ENCODE data around the gene OSBPL7.
"Not testable (repeated sequence)": the region's sequence is repeated elsewhere in the genome, so short reads cannot be mapped to it uniquely, and the experiment has no call there.

OSBPL7 gene

DNA sequence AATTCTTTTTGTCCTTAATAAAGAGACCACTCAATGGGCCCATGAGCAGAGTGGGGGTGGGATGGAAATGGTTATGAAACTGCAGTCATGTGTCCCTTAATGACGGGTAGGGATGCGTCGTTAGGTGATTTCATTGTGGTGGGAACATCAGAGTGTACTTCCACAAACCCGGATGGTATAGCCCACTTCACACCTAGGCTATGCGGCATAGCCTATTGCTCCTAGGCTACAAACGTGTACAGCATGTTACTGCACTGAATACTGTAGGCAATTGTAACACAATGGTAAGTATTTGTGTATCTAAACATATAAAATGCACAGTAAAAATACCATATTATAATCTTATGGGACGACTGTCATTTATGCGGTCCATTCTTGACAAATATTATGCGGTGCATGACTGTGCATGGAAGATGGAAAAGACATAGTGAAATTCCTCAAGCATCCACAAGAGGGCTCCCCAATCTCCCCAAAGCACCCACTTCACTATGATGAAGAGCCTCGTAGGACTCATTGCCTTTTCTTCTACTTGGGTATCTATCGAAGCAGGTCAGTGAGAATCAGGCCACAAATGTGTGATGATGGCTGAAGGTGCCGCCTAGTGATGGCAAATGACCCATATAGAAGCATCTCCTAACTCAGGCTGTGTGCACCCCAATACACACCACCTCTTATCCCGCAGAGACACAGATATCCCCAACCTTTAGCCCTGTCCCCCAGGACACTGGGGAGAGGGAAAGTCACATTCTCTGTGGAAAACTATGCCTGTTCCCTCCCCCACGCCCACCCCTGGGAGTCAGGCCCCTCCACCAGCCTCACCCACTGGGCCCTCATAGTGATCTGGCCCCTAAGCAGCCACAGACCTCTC is 45.0 kb downstream of the OSBPL7 start:
- Histone ChIP-seq H3K4me2 (no peak overlapping the region), H3K9me3 (replicated peaks in 1 of 11) (peaks cover 13 to 19% (median 16%) of the 10 kb centered on the region in 11 experiments), H3K4me3 (no peak overlapping the region), H3K36me3 (no peaks in the 10 kb centered on the region), H3K27me3 (peaks cover 0 to 11% (median 6%) of the 10 kb centered on the region in 11 experiments; a peak in 8 of 22 replicates), H3K9ac (no peak overlapping the region), H3K4me1 (peaks cover 0 to 15% (median 0%) of the 10 kb centered on the region in 10 experiments; a peak in 5 of 20 replicates), H4K20me1 (no peaks in the 10 kb centered on the region), H3K27ac (no peak overlapping the region)
- no peak for TF ChIP-seq Cebpa-rat (IDR thresholded peaks at IDR 0.05)

DNA sequence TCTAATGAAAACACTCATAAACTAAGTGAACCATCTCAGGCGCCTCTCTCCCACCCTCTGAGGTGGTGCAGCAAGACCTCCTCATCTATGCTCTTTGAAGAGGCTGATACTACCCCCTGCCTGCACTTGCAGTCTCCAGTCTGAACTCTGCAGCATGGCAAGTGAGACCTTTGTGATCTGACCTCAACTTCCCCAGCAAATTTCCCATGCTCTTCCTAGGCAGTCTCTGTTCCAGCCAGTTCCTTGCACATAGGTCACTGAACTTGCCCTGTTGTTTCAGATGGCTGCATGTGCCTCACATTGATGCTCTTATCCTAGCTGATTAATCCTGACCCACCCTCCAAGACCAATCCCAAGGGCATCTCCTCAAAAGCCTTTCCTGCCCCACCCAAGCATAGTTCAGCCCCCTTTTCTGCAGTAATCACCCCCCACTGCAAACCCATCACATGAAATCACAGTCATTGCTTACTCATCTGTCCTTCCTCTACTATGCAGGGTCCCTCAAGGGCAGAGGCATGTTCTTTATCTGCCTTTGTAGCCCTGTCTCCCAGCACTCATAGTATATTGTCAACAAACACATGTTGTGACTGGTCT is 46.5 kb downstream of the OSBPL7 start:
- no peak overlapping the region for H3K27ac ChIP-seq
- H3K4me3 ChIP-seq, result no peak overlapping the region
- no peak overlapping the region for H3K4me2 ChIP-seq
- TF ChIP-seq Cebpa-rat (IDR thresholded peaks at IDR 0.05), result no peak
- H3K36me3 ChIP-seq, result no peaks in the 10 kb centered on the region
- H3K9ac ChIP-seq, result no peak overlapping the region
- H3K9me3 ChIP-seq (replicated peaks in 1 of 11), result peaks cover 27 to 33% (median 31%) of the 10 kb centered on the region in 11 experiments
- H4K20me1 ChIP-seq, result no peaks in the 10 kb centered on the region
- H3K27me3 ChIP-seq, result no peaks in the 10 kb centered on the region; a peak in 2 of 22 replicates
- H3K4me1 ChIP-seq, result peaks cover 0 to 15% (median 0%) of the 10 kb centered on the region in 10 experiments; a peak in 5 of 20 replicates

DNA sequence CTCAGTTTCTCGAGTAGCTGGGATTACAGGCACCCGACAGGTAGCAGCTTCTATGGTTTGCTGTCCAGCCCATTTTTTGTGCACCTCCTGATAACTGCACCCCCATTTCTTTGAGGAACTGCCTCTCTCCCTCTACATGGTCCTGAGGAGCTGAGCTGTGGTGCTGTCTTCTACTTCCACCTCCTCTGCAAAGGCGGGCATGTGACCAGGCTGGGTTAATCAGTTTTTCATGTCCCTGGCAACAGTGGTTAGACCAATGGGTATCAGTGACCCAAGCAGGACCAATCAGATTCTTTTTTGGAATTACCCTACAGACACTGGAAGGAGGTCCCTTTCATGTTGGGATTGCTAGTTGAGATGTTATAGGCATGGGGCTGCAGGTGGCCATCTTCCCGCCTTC is 47.3 kb downstream of the OSBPL7 start:
- no peaks in the 10 kb centered on the region for H3K36me3 ChIP-seq
- H3K27ac ChIP-seq, result no peak overlapping the region
- no peak overlapping the region for H3K4me3 ChIP-seq
- TF ChIP-seq Cebpa-rat (IDR thresholded peaks at IDR 0.05), result no peak
- peaks cover 35 to 41% (median 37%) of the 10 kb centered on the region in 11 experiments for H3K9me3 ChIP-seq (replicated peaks in 1 of 11)
- no peak overlapping the region; a peak in 2 of 22 replicates for H3K4me2 ChIP-seq
- H3K4me1 ChIP-seq, result peaks cover 0 to 15% (median 0%) of the 10 kb centered on the region in 10 experiments; a peak in 5 of 20 replicates
- no peaks in the 10 kb centered on the region for H4K20me1 ChIP-seq
- H3K27me3 ChIP-seq, result no peaks in the 10 kb centered on the region; a peak in 2 of 22 replicates
- H3K9ac ChIP-seq, result no peak overlapping the region

DNA sequence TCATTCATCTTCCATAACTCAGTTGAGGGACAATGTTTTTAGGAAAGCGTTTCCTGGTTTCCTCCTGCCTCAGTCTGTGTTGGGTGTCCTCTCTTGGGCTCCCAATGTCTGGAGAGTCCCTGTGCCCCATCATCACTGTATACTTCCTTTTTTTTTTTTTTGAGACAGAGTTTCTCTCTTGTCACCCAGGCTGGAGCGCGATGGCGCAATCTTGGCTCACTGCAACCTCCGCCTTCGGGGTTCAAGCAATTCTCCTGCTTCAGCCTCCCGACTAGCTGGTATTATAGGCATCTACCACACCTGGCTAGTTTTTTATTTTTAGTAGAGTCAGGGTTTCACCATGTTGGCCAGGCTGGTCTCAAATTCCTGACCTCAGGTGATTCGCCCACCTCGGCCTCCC is 47.9 kb downstream of the OSBPL7 start:
- peak in 3 of 11 experiments; percentile 25 to 37 (median 32); a peak in 3 of 22 replicates for TF ChIP-seq Cebpa-rat (IDR thresholded peaks at IDR 0.05)
- H4K20me1 ChIP-seq, H3K36me3 ChIP-seq, H3K9ac ChIP-seq, H3K27ac ChIP-seq, H3K4me3 ChIP-seq, H3K27me3 ChIP-seq: not testable (repeated sequence)
- Histone ChIP-seq H3K9me3 (replicated peaks in 1 of 11) (peaks cover 41 to 48% (median 43%) of the 10 kb centered on the region in 11 experiments), H3K4me1 (peaks cover 0 to 15% (median 0%) of the 10 kb centered on the region in 10 experiments; a peak in 5 of 20 replicates), H3K4me2 (peak overlapping the region in 3 of 11 experiments; percentile 16 to 41 (median 23); a peak in 4 of 22 replicates)

DNA sequence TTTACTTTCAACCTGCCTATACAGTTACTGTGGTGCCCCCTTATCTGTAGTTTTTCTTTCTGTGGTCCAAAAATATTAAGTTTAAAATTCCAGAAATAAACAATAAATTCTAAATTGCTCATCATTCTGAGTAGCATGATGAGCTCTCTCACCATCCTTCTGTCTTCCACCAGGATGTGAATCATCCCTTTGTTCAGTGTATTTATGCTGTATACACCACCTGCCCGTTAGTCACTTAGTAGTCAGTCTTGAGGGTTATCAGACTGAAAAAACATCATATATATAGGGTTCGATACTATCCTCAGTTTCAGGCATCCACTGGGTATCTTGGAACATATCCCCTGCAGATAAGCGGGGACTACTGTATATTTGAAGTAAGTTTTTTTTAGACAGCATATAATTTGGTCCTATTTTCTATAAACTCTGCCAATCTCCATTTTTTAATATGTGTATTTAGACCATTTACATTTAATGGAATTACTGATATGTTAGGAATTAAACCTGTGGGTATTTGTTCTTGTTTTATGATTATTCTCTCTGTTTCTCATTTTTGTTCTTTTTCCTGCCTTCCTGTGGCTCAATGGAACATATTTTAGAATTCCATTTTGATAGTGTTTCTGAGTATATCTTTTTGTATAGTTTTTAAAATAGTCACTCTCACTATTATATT is 57.5 kb downstream of the OSBPL7 start:
- no peak overlapping the region for H3K4me2 ChIP-seq
- H3K27ac ChIP-seq, result no peak overlapping the region
- no peak overlapping the region for H3K4me3 ChIP-seq
- no peaks in the 10 kb centered on the region for H3K4me1 ChIP-seq
- TF ChIP-seq Cebpa-rat (IDR thresholded peaks at IDR 0.05), result no peak
- peaks cover 0 to 3% (median 0%) of the 10 kb centered on the region in 11 experiments; a peak in 1 of 22 replicates for H3K36me3 ChIP-seq
- peaks cover 65 to 84% (median 71%) of the 10 kb centered on the region in 11 experiments for H3K9me3 ChIP-seq (replicated peaks in 1 of 11)
- H3K9ac ChIP-seq, result no peak overlapping the region
- no peaks in the 10 kb centered on the region for H4K20me1 ChIP-seq
- no peaks in the 10 kb centered on the region for H3K27me3 ChIP-seq

DNA sequence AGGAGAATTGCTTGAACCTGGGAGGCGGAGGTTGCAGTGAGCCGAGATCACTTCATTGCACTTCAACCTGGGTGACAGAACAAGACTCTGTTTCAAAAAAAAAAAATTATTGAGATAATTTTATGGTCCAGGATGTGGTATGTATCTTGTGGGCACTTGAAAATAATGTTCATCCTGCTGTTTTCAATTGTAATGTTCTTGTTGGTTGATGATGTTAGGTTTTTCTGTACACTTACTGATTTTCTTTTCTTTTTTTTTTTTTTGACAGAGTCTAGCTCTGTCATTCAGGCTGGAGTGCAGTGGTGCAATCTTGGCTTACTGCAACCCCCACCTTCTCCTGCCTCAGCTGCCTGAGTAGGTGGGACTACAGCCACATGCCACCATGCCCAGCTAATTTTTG is 58.9 kb downstream of the OSBPL7 start:
- peaks cover 0 to 5% (median 0%) of the 10 kb centered on the region in 10 experiments; a peak in 6 of 20 replicates for H3K4me1 ChIP-seq
- H3K27me3 ChIP-seq, result no peaks in the 10 kb centered on the region
- H3K9me3 ChIP-seq (replicated peaks in 1 of 11), result peaks cover 62 to 86% (median 71%) of the 10 kb centered on the region in 11 experiments
- no peak overlapping the region for H3K27ac ChIP-seq
- no peak for TF ChIP-seq Cebpa-rat (IDR thresholded peaks at IDR 0.05)
- H3K36me3 ChIP-seq, result peaks cover 0 to 3% (median 0%) of the 10 kb centered on the region in 11 experiments; a peak in 1 of 22 replicates
- H3K4me3 ChIP-seq, result no peak overlapping the region
- H3K9ac ChIP-seq, result no peak overlapping the region
- H3K4me2 ChIP-seq, result no peak overlapping the region
- no peaks in the 10 kb centered on the region for H4K20me1 ChIP-seq

DNA sequence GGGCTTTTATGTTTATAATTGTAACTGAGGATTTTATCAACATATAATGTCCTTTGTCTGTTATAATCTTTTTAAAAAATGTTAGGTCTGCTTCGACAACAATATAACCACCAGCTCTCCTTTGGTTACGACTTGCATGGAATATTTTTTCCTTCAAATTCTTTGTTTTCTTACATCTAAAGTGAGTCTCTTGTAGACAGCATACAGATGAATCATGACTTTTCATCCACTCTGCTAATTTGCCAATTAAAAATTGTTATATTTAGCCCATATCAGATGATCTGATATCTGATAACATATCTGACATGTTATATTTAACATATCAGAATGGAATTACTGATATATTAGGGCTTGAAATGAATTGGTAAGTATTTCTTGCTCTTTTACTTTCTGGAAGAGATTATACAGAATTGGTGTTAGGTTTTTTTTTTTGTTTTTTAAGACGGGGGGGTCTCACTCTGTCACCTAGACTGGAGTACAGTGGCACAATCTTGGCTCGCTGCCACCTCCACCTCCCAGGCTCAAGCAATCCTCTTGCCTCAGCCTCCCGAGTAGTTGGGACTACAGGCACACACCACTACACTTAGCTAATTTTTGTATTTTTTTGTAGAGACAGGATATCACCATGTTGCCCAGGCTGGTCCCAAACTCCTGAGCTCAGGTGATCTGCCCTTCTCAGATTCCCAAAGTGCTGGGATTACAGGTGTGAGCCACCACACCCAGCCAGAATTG is 61.0 kb downstream of the OSBPL7 start:
- Histone ChIP-seq H3K4me2 (no peak overlapping the region), H3K4me3 (no peak overlapping the region; a peak in 1 of 20 replicates), H3K36me3 (peaks cover 0 to 3% (median 0%) of the 10 kb centered on the region in 11 experiments; a peak in 1 of 22 replicates), H3K27me3 (no peaks in the 10 kb centered on the region), H4K20me1 (no peaks in the 10 kb centered on the region), H3K9ac (no peak overlapping the region), H3K4me1 (peaks cover 0 to 16% (median 4%) of the 10 kb centered on the region in 10 experiments; a peak in 8 of 20 replicates), H3K9me3 (replicated peaks in 1 of 11) (peaks cover 68 to 91% (median 79%) of the 10 kb centered on the region in 11 experiments), H3K27ac (no peak overlapping the region)
- no peak for TF ChIP-seq Cebpa-rat (IDR thresholded peaks at IDR 0.05)

DNA sequence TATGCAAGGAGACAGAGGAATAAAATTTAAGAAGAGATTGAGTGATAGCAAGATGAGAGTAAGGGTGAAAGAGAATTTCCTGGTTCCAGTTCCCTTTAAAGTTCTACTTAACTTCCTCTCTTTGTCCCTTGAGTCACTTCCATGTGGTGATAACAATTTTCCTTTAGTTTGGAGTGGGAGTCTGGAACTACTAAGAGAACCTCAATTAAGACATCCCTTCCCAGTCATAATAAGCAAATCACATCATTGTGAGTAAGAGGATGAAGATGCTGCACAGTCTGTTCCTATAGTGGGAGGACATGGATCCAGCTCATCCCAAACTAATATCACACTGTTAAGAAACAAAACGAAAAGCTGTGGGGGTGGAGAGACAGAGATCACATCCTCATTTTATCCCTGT is 64.2 kb downstream of the OSBPL7 start:
- peak overlapping the region in 3 of 11 experiments; percentile 18 to 59 (median 48); a peak in 6 of 22 replicates for H3K4me2 ChIP-seq
- no peaks in the 10 kb centered on the region for H3K27me3 ChIP-seq
- no peak for TF ChIP-seq Cebpa-rat (IDR thresholded peaks at IDR 0.05)
- H3K9me3 ChIP-seq (replicated peaks in 1 of 11), result peaks cover 51 to 79% (median 67%) of the 10 kb centered on the region in 11 experiments
- H4K20me1 ChIP-seq, result no peaks in the 10 kb centered on the region
- no peak overlapping the region for H3K4me3 ChIP-seq
- no peak overlapping the region for H3K27ac ChIP-seq
- H3K9ac ChIP-seq, result no peak overlapping the region
- no peaks in the 10 kb centered on the region for H3K36me3 ChIP-seq
- peaks cover 0 to 16% (median 4%) of the 10 kb centered on the region in 10 experiments; a peak in 8 of 20 replicates for H3K4me1 ChIP-seq

All from BLaER1 treated with 17β-estradiol and CSF1 and Interleukin-3, amounts not matched to agents 10 nM and 100 nM (cell line).